IPS-18c (cell line): ENCODE data around the gene TBC1D3I.
"Not testable (repeated sequence)": the region's sequence is repeated elsewhere in the genome, so short reads cannot be mapped to it uniquely, and the experiment has no call there.

Experiments
- H3K4me3 ChIP-seq: 2 replicates; pipeline ENCODE4 v1.7.0; 2013; ENCODE audit warnings: low read depth, mild to moderate bottlenecking, low read length, moderate library complexity; ENCODE audit not compliant: insufficient read depth
- H3K9me3 ChIP-seq: one replicate; pipeline ENCODE4 v1.6.1; 2013; ENCODE audit warnings: mild to moderate bottlenecking, low read length, moderate library complexity; ENCODE audit not compliant: control insufficient read depth, insufficient read depth

The TBC1D3I gene

DNA sequence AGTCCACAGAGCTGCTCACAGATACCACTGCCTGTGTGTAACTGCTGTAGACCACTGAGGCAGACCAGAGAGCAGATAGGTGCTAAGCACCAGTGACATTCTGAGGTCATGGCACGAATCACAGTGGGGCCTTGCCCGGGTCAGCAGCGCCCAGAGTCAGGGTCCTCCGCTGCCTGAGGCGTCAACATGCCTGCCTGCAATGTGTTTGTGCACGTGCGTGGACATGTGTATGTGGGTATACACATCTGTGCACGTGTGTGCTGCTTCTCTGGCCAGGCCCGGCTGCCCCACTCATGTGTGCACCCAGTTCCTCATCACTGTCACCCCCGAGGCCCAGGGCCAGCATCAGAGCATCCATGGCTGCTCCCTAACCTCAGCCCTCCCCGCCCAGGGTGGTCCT is at the start of gene TBC1D3I:
TSS of gene TBC1D3I (minus strand) at position 101 of the 400 bp plus-strand sequence. CDS start 1,585 bp downstream, outside the sequence.
- H3K9me3 ChIP-seq, H3K4me3 ChIP-seq: not testable (repeated sequence)

DNA sequence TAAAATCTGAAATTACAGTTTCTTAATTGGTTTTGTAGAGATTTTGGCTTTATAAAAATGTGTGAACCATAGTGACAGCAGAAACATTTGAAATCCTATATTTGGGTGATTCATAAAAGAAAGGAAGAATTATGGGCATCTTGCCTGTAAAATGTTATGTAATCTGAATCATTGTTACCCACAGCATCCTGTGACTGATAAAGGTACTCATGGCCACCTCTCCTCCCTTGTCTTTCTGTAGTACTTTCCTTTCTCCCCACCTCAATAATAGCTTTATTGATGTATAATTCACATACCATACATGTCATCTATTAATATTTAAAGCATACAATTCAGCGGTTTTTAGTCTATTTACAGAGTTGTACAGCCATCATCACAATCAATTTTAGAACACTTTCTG is 30.8 kb upstream of the TBC1D3I start:
- H3K9me3 ChIP-seq, H3K4me3 ChIP-seq: not testable (repeated sequence)

- not testable (repeated sequence) for H3K4me3 ChIP-seq
These were observed 25.7 kb upstream of the TBC1D3I start for GRCh38 chr17:36289965-36290612.

DNA sequence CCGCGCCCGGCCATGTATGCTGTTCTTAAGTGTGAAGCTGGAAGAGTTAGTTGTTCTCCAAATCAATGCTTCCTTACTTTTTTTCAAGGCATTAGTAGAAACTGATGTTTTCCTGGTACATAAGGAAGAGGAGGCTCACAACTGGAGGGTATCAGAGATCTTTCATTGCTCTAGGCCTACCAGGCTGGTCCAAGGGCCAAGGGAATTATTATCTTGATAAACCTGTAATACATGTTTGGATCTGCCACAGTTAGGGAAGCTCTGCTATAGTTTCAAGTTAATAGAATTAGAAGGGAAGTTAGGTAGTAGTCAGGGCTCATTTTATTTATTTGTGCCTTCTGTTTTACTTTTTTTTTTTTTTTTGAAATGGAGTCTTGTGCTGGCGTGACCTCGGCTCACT is 19.8 kb upstream of the TBC1D3I start:
- H3K9me3 ChIP-seq, H3K4me3 ChIP-seq: not testable (repeated sequence)

More at GRCh38 chr17:36289965-36290612, 25.7 kb upstream of the TBC1D3I start:
- H3K9me3 ChIP-seq: not testable (repeated sequence)

DNA sequence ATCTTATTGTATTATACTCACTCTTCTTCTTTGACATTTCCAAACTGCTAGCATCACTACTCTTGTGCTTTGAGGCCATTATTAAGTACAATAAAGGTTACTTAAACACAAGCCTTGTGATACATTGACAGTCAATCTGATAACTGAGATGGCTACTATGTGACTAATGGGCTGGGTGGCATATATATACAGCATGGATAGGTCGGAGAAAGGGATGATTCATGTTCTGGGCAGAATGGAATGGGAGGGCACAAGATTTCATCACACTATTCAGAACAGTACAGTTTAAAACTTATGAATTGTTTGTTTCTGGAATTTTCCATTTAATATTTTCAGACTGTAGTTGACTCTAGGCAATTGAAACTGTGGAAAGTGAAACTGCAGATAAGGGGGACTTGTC is 18.9 kb upstream of the TBC1D3I start:
- H3K4me3 ChIP-seq, H3K9me3 ChIP-seq: not testable (repeated sequence)

GRCh38 chr17:36242046-36242445 is 22.3 kb downstream of the TBC1D3I start:
- not testable (repeated sequence) for H3K4me3 ChIP-seq, H3K9me3 ChIP-seq

- not testable (repeated sequence) for H3K9me3 ChIP-seq, H3K4me3 ChIP-seq
These were observed 34.7 kb downstream of the TBC1D3I start for GRCh38 chr17:36229644-36230043.

DNA sequence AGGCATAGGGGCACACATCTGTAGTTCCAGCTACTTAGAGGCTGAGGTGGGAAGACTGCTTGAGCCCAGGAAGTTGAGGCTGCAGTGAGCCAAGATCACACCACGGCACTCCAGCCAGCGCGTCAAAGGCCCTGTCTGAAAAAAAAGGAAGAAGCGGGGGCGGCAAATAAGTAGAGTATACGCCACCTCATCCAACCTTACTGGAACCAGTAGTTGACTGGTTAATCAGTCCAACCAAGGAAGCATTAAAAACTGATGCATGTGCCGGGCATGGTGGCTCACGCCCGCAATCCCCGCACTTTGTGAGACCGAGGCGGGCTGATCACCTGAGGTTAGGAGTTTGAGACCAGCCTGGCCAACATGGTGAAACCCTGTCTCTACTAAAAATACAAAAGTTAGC is 41.4 kb downstream of the TBC1D3I start:
- H3K4me3 ChIP-seq, H3K9me3 ChIP-seq: not testable (repeated sequence)

GRCh38 chr17:36221581-36222100 is 42.7 kb downstream of the TBC1D3I start:
- not testable (repeated sequence) for H3K4me3 ChIP-seq, H3K9me3 ChIP-seq

DNA sequence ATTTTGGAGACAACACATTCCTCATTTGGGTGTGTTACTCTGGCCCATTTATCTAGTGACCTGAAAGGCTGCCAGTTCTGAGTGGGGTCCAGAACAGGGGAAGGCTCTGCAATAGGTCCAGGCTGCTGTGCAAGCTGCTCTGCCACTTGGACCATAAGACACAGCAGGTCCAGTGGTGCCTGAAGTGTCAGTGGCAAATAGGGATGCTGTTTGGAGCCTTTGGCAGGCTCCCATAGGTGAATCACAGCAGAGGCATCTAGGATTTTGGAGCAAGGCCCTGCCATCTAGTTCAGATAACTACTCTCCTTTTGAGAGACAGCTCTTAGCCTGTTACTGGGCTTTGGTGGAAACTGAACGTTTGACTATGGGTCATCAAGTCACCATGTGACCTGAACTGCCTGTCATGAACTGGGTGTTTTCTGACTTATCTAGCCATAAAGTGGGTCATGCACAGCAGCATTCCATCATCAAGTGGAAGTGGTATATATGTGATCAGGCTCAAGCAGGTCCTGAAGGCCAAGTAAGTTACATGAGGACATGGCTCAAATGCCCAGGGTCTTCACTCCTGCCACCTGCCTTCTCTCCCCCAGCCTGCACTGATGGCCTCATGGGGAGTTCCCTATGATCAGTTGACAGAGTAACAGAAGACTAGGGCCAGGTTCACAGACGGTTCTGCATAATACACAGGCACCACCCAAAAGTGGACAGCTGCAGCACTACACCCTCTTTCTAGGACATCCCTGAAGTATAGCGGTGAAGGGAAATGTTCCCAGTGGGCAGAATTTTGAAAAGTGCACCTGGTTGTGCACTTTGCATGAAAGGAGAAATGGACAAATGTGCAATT is 43.4 kb downstream of the TBC1D3I start:
- H3K4me3 ChIP-seq: not testable (repeated sequence)

GRCh38 chr17:36219556-36219955 is 44.8 kb downstream of the TBC1D3I start:
- H3K4me3 ChIP-seq: not testable (repeated sequence)

More for the DNA sequence above, 43.4 kb downstream of the TBC1D3I start:
- not testable (repeated sequence) for H3K9me3 ChIP-seq

GRCh38 chr17:36215406-36216308 is 48.7 kb downstream of the TBC1D3I start:
- H3K9me3 ChIP-seq, H3K4me3 ChIP-seq: not testable (repeated sequence)

More at GRCh38 chr17:36219556-36219955, 44.8 kb downstream of the TBC1D3I start:
- not testable (repeated sequence) for H3K9me3 ChIP-seq

GRCh38 chr17:36214918-36215317 is 49.5 kb downstream of the TBC1D3I start:
- H3K9me3 ChIP-seq: peaks cover 4% of the 10 kb centered on the region
- H3K4me3 ChIP-seq: no peak overlapping the region

- H3K4me3 ChIP-seq: no peak overlapping the region
- H3K9me3 ChIP-seq: peaks cover 4% of the 10 kb centered on the region
These were observed 50.7 kb downstream of the TBC1D3I start for GRCh38 chr17:36213695-36214094.

DNA sequence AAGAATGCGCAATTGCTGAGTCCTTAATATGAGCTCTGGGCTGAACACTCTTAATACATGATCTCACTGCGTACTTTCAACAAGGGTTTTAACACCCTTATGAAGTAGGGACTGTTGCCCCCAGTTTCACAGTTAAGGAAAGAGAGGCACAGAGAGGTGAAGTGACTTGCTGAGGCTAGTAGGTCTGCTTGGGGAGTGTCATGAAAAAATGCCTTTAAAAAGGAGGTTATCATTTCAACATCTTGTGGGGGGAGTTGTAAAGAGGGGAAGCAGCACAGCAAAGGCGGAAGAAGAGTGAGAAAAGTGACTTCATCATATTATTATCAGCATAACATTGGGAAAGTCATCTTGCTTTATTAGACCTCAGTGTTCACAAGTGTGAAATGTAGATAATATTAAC is 51.4 kb downstream of the TBC1D3I start:
- Histone ChIP-seq H3K4me3 (no peak overlapping the region), H3K9me3 (peaks cover 2% of the 10 kb centered on the region)

GRCh38 chr17:36212272-36212605 is 52.1 kb downstream of the TBC1D3I start:
- Histone ChIP-seq H3K4me3 (no peak overlapping the region), H3K9me3 (peaks cover 2% of the 10 kb centered on the region)

- H3K9me3 ChIP-seq, H3K4me3 ChIP-seq: not testable (repeated sequence)
These were observed 52.7 kb downstream of the TBC1D3I start for GRCh38 chr17:36211484-36212271.
